Mucosa of descending colon (tissue), 3 donors: ENCODE measurements around the gene FAM149A. TPM values are rescaled to one million over a fixed set of nuclear protein-coding genes. Genes with fewer than 3 reads are reported as not detected.

ENCODE experiments used
- ATAC-seq: fragments of 200-7000 bp; cut with Tn5 transposase; one replicate; pipeline ENCODE4 v1.9.1; 2020; ENCODE audit warnings: mild to moderate bottlenecking, moderate library complexity
- DNase-seq, 3 donors: peaks; one replicate each; pipeline ENCODE4 v3.0.0-alpha.2; 2020
- H3K36me3 ChIP-seq: fragments of 200-600 bp; one replicate; pipeline ENCODE4 v1.8.0; 2021; ENCODE audit warnings: low read depth, mild to moderate bottlenecking
- H3K4me1 ChIP-seq: fragments of 200-600 bp; one replicate; pipeline ENCODE4 v1.8.0; 2021; ENCODE audit warnings: low read depth, mild to moderate bottlenecking
- H3K4me3 ChIP-seq: fragments of 200-600 bp; one replicate; pipeline ENCODE4 v1.8.0; 2021; ENCODE audit warnings: mild to moderate bottlenecking
- H3K9me3 ChIP-seq: fragments of 200-600 bp; one replicate; pipeline ENCODE4 v1.8.0; 2021; ENCODE audit warnings: mild to moderate bottlenecking
- intact Hi-C, 2 donors: fragments of 100-400 bp; cut with DNase I in 1 of 2; cut with micrococcal nuclease in 1 of 2; formaldehyde crosslinking; loops; one replicate each; pipeline versions ENCODE4 v1.11.0 to v1.11.1; 2022; cut with DNase I, micrococcal nuclease
- total RNA-seq, 3 donors: library from RNA; stranded (reverse); fragmentation: NEBNext Ultra II Directional in 2 of 3; extraction: Animal tissue kit (Norgen Biotek cat#: 25700) in 2 of 3; gene quantifications; one replicate each; pipeline versions ENCODE4 v1.2.1 to v1.2.4, GENCODE V29; 2021 to 2023
- TF ChIP-seq, protein P1 (sequence below): fragments of 200-600 bp; IDR thresholded peaks from one replicate; pipeline ENCODE4 v1.8.0; 2022; ENCODE audit warnings: antibody characterized with exemption, mild to moderate bottlenecking
- donor health status: DM: no; HTN: no; CAD: no; lungs with moderate emphysema.
- donor health status: DM: no; HTN: no; CAD: no.
- donor health status: DM: no; HTN: yes; CAD: no.

The FAM149A gene
- total RNA-seq, 3 donors from 2014 or later = 13.6 to 18.4 (median 16.3) TPM

DNA sequence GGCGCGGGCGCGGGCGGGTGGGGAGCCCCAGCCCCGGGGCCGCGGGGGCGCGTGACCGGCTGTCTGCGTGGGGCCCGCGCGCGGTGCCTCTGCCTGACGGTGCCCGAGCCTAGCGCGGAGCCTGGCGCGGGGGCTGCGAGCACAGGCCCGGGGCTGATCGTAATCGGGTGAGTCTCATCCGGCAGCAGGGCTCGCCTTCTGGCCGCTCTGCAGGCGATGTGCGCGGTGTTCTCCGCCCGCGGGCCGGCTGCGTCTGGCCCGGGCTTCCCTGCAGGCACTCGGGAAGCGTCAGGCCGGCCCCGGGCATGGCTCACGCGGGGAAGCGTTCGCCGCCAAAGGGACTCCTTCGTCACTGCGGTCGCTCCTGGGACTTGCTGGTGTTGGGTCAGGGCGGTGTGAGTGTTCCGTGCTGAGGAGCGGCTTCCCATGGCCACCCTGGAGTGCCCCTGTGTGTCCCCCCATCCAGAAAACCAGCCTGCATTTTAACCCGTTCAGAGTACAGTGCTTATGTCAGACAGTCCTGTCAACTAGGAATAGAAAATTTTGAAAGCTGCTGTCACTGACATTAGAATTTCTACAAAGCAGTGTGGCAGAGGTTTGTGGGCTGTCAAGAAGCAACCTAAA lies 40.6 kb downstream of the FAM149A start:
- TF ChIP-seq, protein P1, sequence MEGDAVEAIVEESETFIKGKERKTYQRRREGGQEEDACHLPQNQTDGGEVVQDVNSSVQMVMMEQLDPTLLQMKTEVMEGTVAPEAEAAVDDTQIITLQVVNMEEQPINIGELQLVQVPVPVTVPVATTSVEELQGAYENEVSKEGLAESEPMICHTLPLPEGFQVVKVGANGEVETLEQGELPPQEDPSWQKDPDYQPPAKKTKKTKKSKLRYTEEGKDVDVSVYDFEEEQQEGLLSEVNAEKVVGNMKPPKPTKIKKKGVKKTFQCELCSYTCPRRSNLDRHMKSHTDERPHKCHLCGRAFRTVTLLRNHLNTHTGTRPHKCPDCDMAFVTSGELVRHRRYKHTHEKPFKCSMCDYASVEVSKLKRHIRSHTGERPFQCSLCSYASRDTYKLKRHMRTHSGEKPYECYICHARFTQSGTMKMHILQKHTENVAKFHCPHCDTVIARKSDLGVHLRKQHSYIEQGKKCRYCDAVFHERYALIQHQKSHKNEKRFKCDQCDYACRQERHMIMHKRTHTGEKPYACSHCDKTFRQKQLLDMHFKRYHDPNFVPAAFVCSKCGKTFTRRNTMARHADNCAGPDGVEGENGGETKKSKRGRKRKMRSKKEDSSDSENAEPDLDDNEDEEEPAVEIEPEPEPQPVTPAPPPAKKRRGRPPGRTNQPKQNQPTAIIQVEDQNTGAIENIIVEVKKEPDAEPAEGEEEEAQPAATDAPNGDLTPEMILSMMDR = no peak
- ATAC-seq (peak; percentile 72), DNase-seq (peak; percentile 36 to 61 (median 57))
- Histone ChIP-seq H3K36me3 (no peaks in the 10 kb centered on the region), H3K4me1 (peaks cover 12% of the 10 kb centered on the region), H3K9me3 (no peaks in the 10 kb centered on the region), H3K4me3 (no peak overlapping the region)
- intact Hi-C loops = no loop called here

DNA sequence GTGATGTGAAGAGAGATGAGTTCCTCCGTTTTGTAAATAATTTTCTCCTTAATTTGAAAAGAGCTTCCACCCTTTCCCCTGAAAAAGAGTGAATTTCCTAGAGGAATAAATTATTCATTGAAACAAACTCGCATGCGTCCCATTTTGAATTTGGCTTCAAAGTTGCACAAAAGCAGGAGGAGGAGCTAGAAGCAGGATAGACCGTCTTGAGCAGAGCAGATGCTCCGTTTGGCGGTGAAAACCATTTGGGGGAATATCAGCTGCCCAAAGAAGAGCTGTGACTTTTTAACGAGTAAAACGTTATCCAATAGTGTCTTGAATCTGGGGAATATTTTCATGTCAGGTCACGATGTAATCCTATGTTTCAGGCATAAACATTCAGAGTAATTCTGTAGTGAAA lies 42.0 kb downstream of the FAM149A start:
- H3K4me3 ChIP-seq = no peak overlapping the region
- H3K4me1 ChIP-seq = peaks cover 12% of the 10 kb centered on the region
- DNase-seq (no peak), ATAC-seq (no peak)
- TF ChIP-seq, protein P1 = no peak
- intact Hi-C loops = no loop called here
- no peaks in the 10 kb centered on the region for H3K9me3 ChIP-seq
- no peaks in the 10 kb centered on the region for H3K36me3 ChIP-seq

DNA sequence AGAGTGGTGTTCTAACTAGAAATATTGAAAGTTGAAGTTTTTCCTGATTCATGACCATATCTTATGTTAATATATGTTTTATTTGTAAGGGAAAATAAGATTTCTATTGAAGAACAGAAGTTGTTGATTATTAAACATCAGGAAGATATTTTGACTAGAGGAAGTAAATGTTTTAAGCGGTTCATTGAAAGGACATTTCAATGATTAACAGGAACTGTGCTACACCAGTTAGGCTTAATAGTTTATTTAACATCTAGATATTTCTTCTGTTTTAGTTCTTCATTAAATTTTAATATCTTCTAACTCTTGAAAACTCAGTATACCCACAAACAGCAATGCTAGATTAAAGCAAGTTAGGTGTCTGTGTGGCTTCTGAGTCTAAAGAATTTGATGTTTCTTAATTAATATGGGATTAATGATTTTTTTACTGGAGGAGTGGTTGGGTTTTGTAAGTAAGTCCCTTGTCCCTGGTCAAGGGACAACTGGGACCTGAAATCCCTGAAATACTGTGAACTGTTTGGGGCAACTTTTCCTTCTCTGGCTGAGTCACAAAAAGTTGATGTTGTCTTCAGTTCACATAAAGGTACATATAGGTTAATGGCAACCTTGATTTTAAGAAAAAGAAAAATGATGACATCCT lies 44.0 kb downstream of the FAM149A start:
- H3K4me1 ChIP-seq = peaks cover 12% of the 10 kb centered on the region
- no peak for ATAC-seq
- H3K36me3 ChIP-seq = no peaks in the 10 kb centered on the region
- intact Hi-C loops = no loop called here
- H3K9me3 ChIP-seq = no peaks in the 10 kb centered on the region
- TF ChIP-seq, protein P1 = no peak
- DNase-seq = no peak
- H3K4me3 ChIP-seq = no peak overlapping the region

DNA sequence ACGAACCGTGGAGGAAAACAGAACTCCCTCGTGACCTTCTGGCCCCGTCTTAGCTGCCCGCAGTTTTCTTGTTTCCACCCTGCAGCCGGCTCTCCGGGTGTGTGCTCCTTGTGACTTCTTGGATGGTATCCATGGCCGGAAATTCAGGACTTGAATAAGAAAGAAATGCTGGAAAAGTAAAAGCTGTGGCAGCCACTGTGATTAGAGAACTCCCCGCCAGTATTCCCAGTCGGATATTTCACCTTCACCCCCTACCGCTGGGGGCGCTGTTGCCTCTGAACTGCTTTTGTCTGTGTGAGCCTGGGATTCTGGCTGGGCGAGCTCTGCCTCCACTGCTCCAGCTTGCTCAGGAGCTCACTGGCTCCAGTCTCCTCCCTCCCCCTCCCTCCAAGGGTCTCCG lies 45.4 kb downstream of the FAM149A start:
- DNase-seq (peak in 1 of 3 donors; percentile 46), ATAC-seq (peak; percentile 53)
- TF ChIP-seq, protein P1 = no peak
- no peaks in the 10 kb centered on the region for H3K36me3 ChIP-seq
- H3K4me3 ChIP-seq = no peak overlapping the region
- no peaks in the 10 kb centered on the region for H3K9me3 ChIP-seq
- intact Hi-C loops = no loop called here
- H3K4me1 ChIP-seq = peaks cover 6% of the 10 kb centered on the region

DNA sequence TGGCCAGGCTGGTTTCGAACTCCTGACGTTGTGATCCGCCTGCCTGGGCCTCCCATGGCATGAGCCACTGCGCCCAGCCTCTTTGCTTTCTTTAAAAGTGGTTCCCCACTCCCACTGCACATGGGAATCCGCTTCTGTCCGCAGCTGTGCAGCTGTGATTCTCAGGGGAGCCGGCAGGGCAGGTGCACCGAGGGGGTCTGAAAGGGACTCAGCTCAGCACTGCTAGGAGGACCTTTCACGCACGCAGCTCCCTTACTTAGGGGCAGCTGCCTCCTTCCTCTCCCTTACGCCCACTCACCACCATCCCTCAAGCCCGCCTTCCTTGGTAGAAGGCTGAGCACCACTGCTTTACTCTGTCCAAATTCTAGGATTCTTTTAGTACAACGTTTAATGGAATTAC lies 46.4 kb downstream of the FAM149A start:
- Histone ChIP-seq H3K9me3 (no peaks in the 10 kb centered on the region), H3K4me3 (no peak overlapping the region), H3K4me1 (no peaks in the 10 kb centered on the region), H3K36me3 (no peaks in the 10 kb centered on the region)
- ATAC-seq (no peak), DNase-seq (no peak)
- TF ChIP-seq, protein P1 = no peak
- intact Hi-C loops = no loop called here
